Ovary (tissue), 9 donors: ENCODE data around the gene EIF3A. TPM values are rescaled to one million over a fixed set of nuclear protein-coding genes. Genes with fewer than 3 reads are reported as not detected.
"Not testable (repeated sequence)": the region's sequence is repeated elsewhere in the genome, so short reads cannot be mapped to it uniquely, and the experiment has no call there.

Source experiments
- DNase-seq, 5 donors: peaks; one replicate each; pipeline ENCODE4 v3.0.0-alpha.2; 2019 to 2020
- H3K27ac ChIP-seq, 2 donors: fragments of 200-600 bp; one replicate each; pipeline versions ENCODE4 v1.5.1 to v1.8.0; 2019 to 2022
- H3K27me3 ChIP-seq: fragments of 200-600 bp; one replicate; pipeline ENCODE4 v1.8.0; 2022
- H3K36me3 ChIP-seq: fragments of 200-600 bp; sonication (generic); one replicate; pipeline ENCODE4 v1.5.1; 2019
- H3K4me1 ChIP-seq: one replicate; pipeline ENCODE4 v1.8.1; 2013; ENCODE audit warnings: mild to moderate bottlenecking, moderate library complexity; ENCODE audit not compliant: insufficient read depth
- H3K4me3 ChIP-seq: fragments of 200-600 bp; sonication (generic); one replicate; pipeline ENCODE4 v1.5.1; 2017
- H3K9me3 ChIP-seq, 2 donors: fragments of 200-600 bp in 1 of 2; sonication (generic) in 1 of 2; one replicate each; pipeline versions ENCODE4 v1.5.1 to v1.8.1; 2013 to 2019; ENCODE audit warnings: mild to moderate bottlenecking in 1 of 2, moderate library complexity in 1 of 2
- CTCF ChIP-seq, 3 donors: fragments of 450-650 bp in 2 of 3; fragments of 200-600 bp in 1 of 3; IDR thresholded peaks; one replicate each; pipeline versions ENCODE4 v1.5.1 to v1.8.0; 2016 to 2022; ENCODE audit warnings: antibody characterized with exemption in 3 of 3, mild to moderate bottlenecking in 1 of 3
- EP300 ChIP-seq: sonication (generic); formaldehyde crosslinking; IDR thresholded peaks from one replicate; pipeline ENCODE4 v1.6.1; 2017; ENCODE audit warnings: antibody characterized with exemption
- POLR2A ChIP-seq: fragments of 450-650 bp; IDR thresholded peaks from one replicate; pipeline ENCODE4 v1.6.1; 2017; ENCODE audit warnings: antibody characterized with exemption, mild to moderate bottlenecking, moderate library complexity
- WGBS, 3 donors: extraction: QIAGEN DNeasy Blood & Tissue Kit in 1 of 3; methylation state at CpG; one replicate each; pipeline versions ENCODE4 v1.1.5 to v1.1.7; 2013 to 2017; 5-methylcytosine and 5-hydroxymethylcytosine counted together
- intact Hi-C, 4 donors: fragments of 100-400 bp; cut with DNase I; formaldehyde crosslinking; loops; one replicate each; pipeline versions ENCODE4 v1.11.0 to v1.15.1; 2022 to 2023
- polyA plus RNA-seq, 2 donors: library from polyadenylated mRNA; stranded (reverse); fragments of 200-250 nt in 1 of 2; fragments of 350-450 nt in 1 of 2; fragmentation: Illumina TruSeq in 1 of 2; extraction: RNeasy Lipid Tissue Mini Kit (QIAGEN cat#74804) in 1 of 2; gene quantifications; one replicate each; pipeline ENCODE4 v1.2.3, GENCODE V29; 2013 to 2014
- total RNA-seq, 7 donors: library from RNA; depleted of rRNA in 2 of 7; stranded (reverse); fragments of >200 nt in 2 of 7; fragmentation: NEBNext Ultra II Directional in 3 of 7; extraction: Animal tissue kit (Norgen Biotek cat#: 25700) in 3 of 7; gene quantifications; one replicate each; pipeline versions ENCODE4 v1.1.0 to v1.2.4, GENCODE V29; 2016 to 2023
- donor health status: DM: no; HTN: no; CAD: no; lungs with moderate emphysema.
- donor health status: DM: no; HTN: no; CAD: no.
- donor health status: Bipolar disorder and iron deficiency.
- donor health status: DM: yes; HTN: yes; CAD: no.
- donor health status: DM: no; HTN: no; CAD: no.
- donor health status: DM: yes; HTN: yes; CAD: no.

The EIF3A gene
- total and polyA plus RNA-seq, 9 donors: 53.9 to 113 (median 88.1) TPM

DNA sequence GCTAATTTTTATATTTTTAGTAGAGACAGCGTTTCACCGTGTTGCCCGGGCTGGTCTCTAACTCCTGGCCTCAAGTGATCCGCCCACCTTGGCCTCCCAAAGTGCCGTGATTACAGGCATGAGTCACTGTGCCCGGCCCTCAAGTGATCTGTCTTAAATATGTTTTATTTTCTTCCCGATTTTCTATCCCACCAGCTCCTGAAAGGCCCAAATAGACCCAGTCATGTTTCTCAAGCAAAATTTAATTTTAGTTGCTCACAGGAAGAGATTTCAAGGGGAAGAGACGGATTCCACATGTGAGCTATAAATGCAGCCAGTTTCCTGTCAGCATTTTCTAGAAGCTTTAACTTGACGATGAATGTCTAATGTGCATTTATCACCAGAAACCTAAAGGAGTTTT is 35.3 kb upstream of the EIF3A start:
- TF ChIP-seq EP300 (no peak), CTCF (IDR thresholded peaks at IDR 0.05) (no peak), POLR2A (no peak)
- Histone ChIP-seq H3K27ac (no peak overlapping the region), H3K27me3 (no peaks in the 10 kb centered on the region), H3K4me3 (no peak overlapping the region), H3K36me3 (no peaks in the 10 kb centered on the region), H3K9me3 (no peaks in the 10 kb centered on the region), H3K4me1 (no peaks in the 10 kb centered on the region)
- intact Hi-C loops: no loop called here
- WGBS, 3 donors: 71 to 83% (median 82%) methylated on average over 9 of the region's 9 CpGs
- DNase-seq: no peak

- Histone ChIP-seq H3K4me1 (no peaks in the 10 kb centered on the region), H3K36me3 (no peaks in the 10 kb centered on the region), H3K27me3 (no peaks in the 10 kb centered on the region), H3K27ac (no peak overlapping the region), H3K4me3 (no peak overlapping the region), H3K9me3 (no peaks in the 10 kb centered on the region)
- WGBS, 3 donors: 78 to 82% (median 79%) methylated on average over 11 of the region's 11 CpGs
- no peak for DNase-seq
- intact Hi-C loops: no loop called here
- TF ChIP-seq CTCF (IDR thresholded peaks at IDR 0.05): no peak
These were observed 33.4 kb upstream of the EIF3A start for GRCh38 chr10:119113751-119114732.

DNA sequence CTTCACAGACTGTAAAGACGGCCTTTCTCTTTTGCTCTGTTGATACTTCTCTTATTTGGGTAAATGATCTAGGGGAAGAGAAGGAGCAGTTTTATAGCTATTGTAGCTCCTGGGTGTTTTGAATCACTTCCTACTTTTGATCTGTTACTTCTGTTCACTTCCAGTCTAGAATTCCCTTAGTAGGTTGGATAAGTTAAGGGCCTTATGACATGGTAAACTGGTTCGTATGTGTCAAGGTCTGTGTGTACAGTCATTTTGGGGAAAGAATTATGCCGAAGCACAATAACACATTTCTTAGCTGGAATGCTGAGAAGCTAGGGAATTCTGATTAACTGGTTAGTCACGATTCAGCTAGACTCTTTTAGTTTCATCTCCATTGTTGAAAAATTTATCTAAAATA is 31.4 kb upstream of the EIF3A start:
- no peak for DNase-seq
- H3K4me3 ChIP-seq: no peak overlapping the region
- H3K27me3 ChIP-seq: no peaks in the 10 kb centered on the region
- WGBS, 3 donors: 45 to 64% (median 58%) methylated on average over 4 of the region's 4 CpGs
- H3K36me3 ChIP-seq: no peaks in the 10 kb centered on the region
- H3K27ac ChIP-seq: no peak overlapping the region
- no peaks in the 10 kb centered on the region for H3K4me1 ChIP-seq
- TF ChIP-seq EP300 (no peak), POLR2A (no peak), CTCF (IDR thresholded peaks at IDR 0.05) (no peak)
- intact Hi-C loops: no loop called here
- H3K9me3 ChIP-seq: no peaks in the 10 kb centered on the region

GRCh38 chr10:119107771-119108170 is 27.2 kb upstream of the EIF3A start:
- intact Hi-C loops: loop anchor here in 1 of 4 donors (10.0 kb wide), 1 partner anchor 57 kb away; the partner anchor contains the start of gene SFXN4
- H3K27me3 ChIP-seq, DNase-seq, H3K4me1 ChIP-seq, H3K27ac ChIP-seq, H3K4me3 ChIP-seq, H3K36me3 ChIP-seq, H3K9me3 ChIP-seq: not testable (repeated sequence)
- 83 to 95% (median 94%) methylated on average over 2 of the region's 2 CpGs for WGBS, 3 donors

DNA sequence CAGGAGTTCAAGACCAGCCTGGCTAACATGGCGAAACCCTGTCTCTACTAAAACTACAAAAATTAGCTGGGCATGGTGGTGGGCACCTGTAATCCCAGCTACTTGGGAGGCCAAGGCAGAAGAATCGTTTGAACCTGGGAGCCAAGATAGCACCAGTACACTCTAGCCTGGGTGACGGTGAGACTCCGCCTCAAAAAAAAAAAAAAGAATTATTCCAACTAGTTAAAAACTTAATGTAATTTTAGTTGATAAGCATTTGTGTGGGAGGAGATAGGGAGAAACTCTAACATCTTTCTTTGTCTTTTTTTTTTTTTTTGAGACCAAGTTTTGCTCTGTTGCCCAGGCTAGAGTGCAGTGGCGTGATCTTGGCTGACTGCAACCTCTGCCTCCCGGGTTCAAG is 26.5 kb upstream of the EIF3A start:
- not testable (repeated sequence) for DNase-seq, H3K4me3 ChIP-seq, H3K36me3 ChIP-seq, H3K27me3 ChIP-seq, H3K9me3 ChIP-seq, H3K4me1 ChIP-seq, H3K27ac ChIP-seq
- intact Hi-C loops: loop anchor here in 1 of 4 donors (10.0 kb wide), 1 partner anchor 58 kb away; the partner anchor contains the start of gene SFXN4
- 88 to 91% (median 89%) methylated on average over 6 of the region's 6 CpGs for WGBS, 3 donors

GRCh38 chr10:119105899-119106298 is 25.3 kb upstream of the EIF3A start:
- intact Hi-C loops: loop anchor here in 1 of 4 donors (10.0 kb wide), 1 partner anchor 59 kb away; the partner anchor contains the start of gene SFXN4
- H3K9me3 ChIP-seq, H3K36me3 ChIP-seq, H3K27me3 ChIP-seq, H3K27ac ChIP-seq, DNase-seq, H3K4me3 ChIP-seq, H3K4me1 ChIP-seq: not testable (repeated sequence)
- 95 to 98% (median 97%) methylated on average over 7 of the region's 7 CpGs for WGBS, 3 donors
